Tibial artery (tissue), 4 donors: ENCODE measurements around the gene COL15A1.
A peak's percentile ranks its signal among the peaks of the same experiment; 100 is the strongest.

Source experiments
- DNase-seq, 2 donors: peaks; one replicate each; pipeline ENCODE4 v3.0.0-alpha.2; 2019
- H3K27ac ChIP-seq, 2 donors: fragments of 200-600 bp; sonication (generic) in 1 of 2; 1 replicate in 1 of 2; 2 replicates in 1 of 2; pipeline ENCODE4 v1.5.1; 2018 to 2019; ENCODE audit warnings: mild to moderate bottlenecking in 1 of 2
- H3K27me3 ChIP-seq, 2 donors: fragments of 200-600 bp; sonication (generic) in 1 of 2; one replicate each; pipeline versions ENCODE4 v1.5.1 to v1.6.0; 2016 to 2019
- H3K36me3 ChIP-seq, 3 donors: fragments of 200-600 bp; sonication (generic) in 2 of 3; one replicate each; pipeline ENCODE4 v1.5.1; 2016 to 2019; ENCODE audit warnings: mild to moderate bottlenecking in 2 of 3
- H3K4me1 ChIP-seq, 4 donors: fragments of 200-600 bp; sonication (generic) in 2 of 4; 1 replicate in 3 of 4; 2 replicates in 1 of 4; pipeline ENCODE4 v1.5.1; 2016 to 2019
- H3K4me3 ChIP-seq, 2 donors: fragments of 200-600 bp; sonication (generic) in 1 of 2; 1 replicate in 1 of 2; 2 replicates in 1 of 2; pipeline ENCODE4 v1.5.1; 2018 to 2019; ENCODE audit warnings: mild to moderate bottlenecking in 2 of 2
- H3K9me3 ChIP-seq, 3 donors: fragments of 200-600 bp; sonication (generic) in 1 of 3; one replicate each; pipeline ENCODE4 v1.5.1; 2016 to 2019
- intact Hi-C: fragments of 100-400 bp; cut with DNase I; formaldehyde crosslinking; loops from one replicate; pipeline ENCODE4 v1.15.0; 2023; ENCODE audit warnings: low total_unique reads
- TF ChIP-seq, protein P1 (sequence below), 2 experiments: fragments of 200-600 bp in 1 of 2; fragments of 450-650 bp in 1 of 2; IDR thresholded peaks; one replicate each; pipeline ENCODE4 v1.5.1; 2017 to 2019; ENCODE audit warnings: antibody characterized with exemption in 2 of 2, mild to moderate bottlenecking in 1 of 2, moderate library complexity in 1 of 2

Gene COL15A1

DNA sequence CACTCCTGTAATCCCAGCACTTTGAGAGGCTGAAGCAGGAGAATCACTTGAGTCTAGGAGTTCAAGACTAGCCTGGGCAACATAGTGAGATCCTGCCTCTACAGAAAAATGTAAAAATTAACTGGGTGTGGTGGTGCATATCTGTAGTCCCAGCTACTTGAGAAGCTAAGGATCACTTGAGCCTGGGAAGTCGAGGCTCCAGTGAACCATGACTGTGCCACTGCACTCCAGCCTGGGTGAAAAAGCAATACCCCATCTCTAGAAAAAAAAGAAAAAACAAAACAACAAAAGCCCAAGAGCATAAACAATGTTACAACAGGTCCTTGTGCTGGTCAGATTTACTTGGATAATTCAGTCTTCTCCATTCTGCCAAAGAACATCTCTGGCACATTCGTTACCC is 116.9 kb downstream of the COL15A1 start:
- H3K36me3 ChIP-seq = peaks cover 29 to 62% (median 53%) of the 10 kb centered on the region in 3 donors
- H3K4me3 ChIP-seq = no peak overlapping the region
- TF ChIP-seq, protein P1, sequence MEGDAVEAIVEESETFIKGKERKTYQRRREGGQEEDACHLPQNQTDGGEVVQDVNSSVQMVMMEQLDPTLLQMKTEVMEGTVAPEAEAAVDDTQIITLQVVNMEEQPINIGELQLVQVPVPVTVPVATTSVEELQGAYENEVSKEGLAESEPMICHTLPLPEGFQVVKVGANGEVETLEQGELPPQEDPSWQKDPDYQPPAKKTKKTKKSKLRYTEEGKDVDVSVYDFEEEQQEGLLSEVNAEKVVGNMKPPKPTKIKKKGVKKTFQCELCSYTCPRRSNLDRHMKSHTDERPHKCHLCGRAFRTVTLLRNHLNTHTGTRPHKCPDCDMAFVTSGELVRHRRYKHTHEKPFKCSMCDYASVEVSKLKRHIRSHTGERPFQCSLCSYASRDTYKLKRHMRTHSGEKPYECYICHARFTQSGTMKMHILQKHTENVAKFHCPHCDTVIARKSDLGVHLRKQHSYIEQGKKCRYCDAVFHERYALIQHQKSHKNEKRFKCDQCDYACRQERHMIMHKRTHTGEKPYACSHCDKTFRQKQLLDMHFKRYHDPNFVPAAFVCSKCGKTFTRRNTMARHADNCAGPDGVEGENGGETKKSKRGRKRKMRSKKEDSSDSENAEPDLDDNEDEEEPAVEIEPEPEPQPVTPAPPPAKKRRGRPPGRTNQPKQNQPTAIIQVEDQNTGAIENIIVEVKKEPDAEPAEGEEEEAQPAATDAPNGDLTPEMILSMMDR (IDR thresholded peaks at IDR 0.05) = no peak
- no peak for DNase-seq
- H3K4me1 ChIP-seq = peaks cover 0 to 13% (median 0%) of the 10 kb centered on the region in 4 donors
- H3K27ac ChIP-seq = no peak overlapping the region
- H3K27me3 ChIP-seq = no peaks in the 10 kb centered on the region
- intact Hi-C loops = no loop called here
- no peaks in the 10 kb centered on the region for H3K9me3 ChIP-seq

DNA sequence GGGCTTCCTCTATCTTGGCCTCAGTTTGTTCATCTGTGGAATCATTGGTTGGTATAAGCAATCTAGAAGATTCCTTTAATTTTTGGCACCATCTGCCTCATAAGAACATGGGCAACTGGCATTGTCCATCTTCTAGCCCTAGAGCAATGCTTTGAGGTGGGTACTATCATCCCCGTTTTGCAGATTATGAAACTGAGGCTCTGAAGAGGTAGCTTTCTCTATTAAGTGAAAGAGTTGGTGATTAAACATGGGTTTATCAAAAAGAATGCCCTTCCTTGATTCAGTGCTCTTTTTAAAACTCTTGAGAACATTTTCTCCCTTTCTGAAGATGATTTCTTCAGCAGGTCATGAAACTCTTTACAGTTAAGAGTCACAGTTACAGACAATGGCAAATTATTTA is 118.8 kb downstream of the COL15A1 start:
- H3K4me1 ChIP-seq = peaks cover 0 to 13% (median 0%) of the 10 kb centered on the region in 4 donors
- H3K36me3 ChIP-seq = peaks cover 31 to 60% (median 44%) of the 10 kb centered on the region in 3 donors
- intact Hi-C loops = no loop called here
- DNase-seq = no peak
- no peak overlapping the region for H3K4me3 ChIP-seq
- no peaks in the 10 kb centered on the region for H3K27me3 ChIP-seq
- TF ChIP-seq, protein P1 (IDR thresholded peaks at IDR 0.05) = no peak
- H3K9me3 ChIP-seq = no peaks in the 10 kb centered on the region
- no peak overlapping the region for H3K27ac ChIP-seq

DNA sequence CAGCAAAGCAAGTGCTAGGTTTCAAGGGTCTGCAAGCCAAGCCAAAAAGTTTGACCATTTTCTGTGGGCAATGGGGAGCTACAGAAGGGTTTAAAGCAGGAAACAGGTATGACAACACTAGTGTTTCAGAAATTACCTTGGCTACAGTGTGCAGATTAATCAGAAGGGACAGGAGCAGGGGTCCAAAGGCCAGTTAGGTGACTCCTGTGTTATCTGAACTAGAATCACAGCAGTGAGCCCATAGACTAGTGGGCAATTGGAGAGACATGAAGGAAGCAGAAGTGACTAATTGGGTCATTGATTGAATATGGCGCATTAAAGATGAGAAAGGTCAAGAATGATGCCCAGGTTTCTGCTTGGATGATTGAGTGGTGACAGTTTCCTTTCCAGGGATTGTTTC is 119.8 kb downstream of the COL15A1 start:
- peaks cover 34 to 62% (median 42%) of the 10 kb centered on the region in 3 donors for H3K36me3 ChIP-seq
- H3K27ac ChIP-seq = no peak overlapping the region
- TF ChIP-seq, protein P1 (IDR thresholded peaks at IDR 0.05) = no peak
- intact Hi-C loops = no loop called here
- no peaks in the 10 kb centered on the region for H3K27me3 ChIP-seq
- H3K4me3 ChIP-seq = no peak overlapping the region
- DNase-seq = no peak
- no peaks in the 10 kb centered on the region for H3K9me3 ChIP-seq
- peaks cover 0 to 12% (median 0%) of the 10 kb centered on the region in 4 donors for H3K4me1 ChIP-seq

DNA sequence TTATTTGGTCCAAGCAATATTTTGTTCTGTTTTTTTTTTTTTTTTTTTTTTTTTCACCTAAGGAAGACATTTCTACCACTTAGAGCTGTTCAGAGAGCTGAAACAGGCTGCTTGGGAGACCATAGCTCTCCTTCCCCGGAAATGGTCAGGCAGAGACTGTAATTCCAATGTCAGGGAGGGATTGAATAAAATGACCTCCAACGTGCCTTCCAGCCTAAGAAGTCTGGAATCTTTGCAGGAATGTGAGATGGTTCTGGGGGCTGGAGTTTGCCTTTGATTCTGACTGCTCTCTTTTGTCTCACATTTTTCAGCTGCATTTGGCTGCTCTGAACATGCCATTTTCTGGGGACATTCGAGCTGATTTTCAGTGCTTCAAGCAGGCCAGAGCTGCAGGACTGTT is 122.9 kb downstream of the COL15A1 start:
- H3K27me3 ChIP-seq = no peaks in the 10 kb centered on the region
- H3K36me3 ChIP-seq = peaks cover 32 to 51% (median 42%) of the 10 kb centered on the region in 3 donors
- peaks cover 0 to 24% (median 8%) of the 10 kb centered on the region in 4 donors for H3K4me1 ChIP-seq
- no peaks in the 10 kb centered on the region for H3K9me3 ChIP-seq
- intact Hi-C loops = no loop called here
- no peak overlapping the region for H3K4me3 ChIP-seq
- no peak for DNase-seq
- H3K27ac ChIP-seq = peak overlapping the region in 1 of 2 donors; percentile 16
- TF ChIP-seq, protein P1 (IDR thresholded peaks at IDR 0.05) = no peak

DNA sequence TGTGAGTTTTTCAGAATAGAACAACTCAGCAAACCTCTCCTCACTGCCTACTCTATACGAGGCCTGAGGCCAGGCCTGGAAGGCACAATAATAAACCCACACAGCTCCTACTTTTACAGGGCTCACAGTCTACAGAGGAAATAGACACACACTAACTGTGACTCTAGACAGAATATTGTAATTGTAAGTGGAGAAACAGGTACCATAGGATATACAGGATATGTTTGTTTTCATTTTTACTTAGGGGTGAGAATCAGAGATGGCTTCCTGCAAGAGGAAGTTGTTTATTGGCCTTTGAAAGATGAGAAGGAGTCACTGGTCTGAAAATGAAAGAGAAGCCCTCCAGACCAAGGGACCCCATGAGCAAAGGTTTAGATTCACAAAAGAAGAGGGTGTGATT is 125.4 kb downstream of the COL15A1 start:
- no peak for DNase-seq
- Histone ChIP-seq H3K36me3 (peaks cover 14 to 31% (median 22%) of the 10 kb centered on the region in 3 donors), H3K27ac (peak overlapping the region; percentile 6 to 65), H3K4me1 (peaks cover 0 to 26% (median 9%) of the 10 kb centered on the region in 4 donors), H3K27me3 (no peaks in the 10 kb centered on the region), H3K4me3 (no peak overlapping the region), H3K9me3 (no peaks in the 10 kb centered on the region)
- intact Hi-C loops = no loop called here
- TF ChIP-seq, protein P1 (IDR thresholded peaks at IDR 0.05) = no peak

DNA sequence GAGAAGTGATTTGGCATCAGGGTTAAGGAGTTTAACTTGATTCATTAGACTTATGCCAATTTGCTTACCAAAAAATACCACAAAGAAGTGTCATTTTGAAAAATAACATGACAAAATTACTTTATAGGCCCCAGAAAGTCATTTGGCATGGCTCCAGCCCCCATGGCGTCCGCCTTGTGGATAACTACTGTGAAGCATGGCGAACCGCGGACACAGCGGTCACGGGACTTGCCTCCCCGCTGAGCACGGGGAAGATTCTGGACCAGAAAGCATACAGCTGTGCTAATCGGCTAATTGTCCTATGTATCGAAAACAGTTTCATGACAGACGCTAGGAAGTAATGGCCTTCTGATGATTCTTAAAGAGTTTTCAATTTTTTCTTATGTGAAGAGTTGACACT is 125.8 kb downstream of the COL15A1 start:
- H3K9me3 ChIP-seq = no peaks in the 10 kb centered on the region
- H3K4me3 ChIP-seq = no peak overlapping the region
- DNase-seq = no peak
- H3K4me1 ChIP-seq = peaks cover 0 to 26% (median 9%) of the 10 kb centered on the region in 4 donors
- peaks cover 14 to 27% (median 22%) of the 10 kb centered on the region in 3 donors for H3K36me3 ChIP-seq
- no peaks in the 10 kb centered on the region for H3K27me3 ChIP-seq
- peak overlapping the region; percentile 6 to 65 for H3K27ac ChIP-seq
- TF ChIP-seq, protein P1 (IDR thresholded peaks at IDR 0.05) = no peak
- intact Hi-C loops = no loop called here
